HEK293T (cell line): ENCODE results near the gene FHIT.

Source experiments
- CTCF ChIA-PET: fragments of 350-600 bp; formaldehyde crosslinking; extraction: SDS; loops from one replicate; lab custom pipeline; 2021; ENCODE audit warnings: antibody characterized with exemption, inconsistent platforms; lab: Yijun Ruan, JAX
- POLR2A ChIA-PET: fragments of 350-600 bp; formaldehyde crosslinking; extraction: SDS; loops from one replicate; lab custom pipeline; 2020; ENCODE audit warnings: antibody characterized with exemption, inconsistent platforms; lab: Yijun Ruan, JAX
- DNase-seq: peaks from one replicate; pipeline ENCODE4 v3.0.0; 2012; ENCODE audit warnings: mixed read lengths; ENCODE audit errors: extremely low spot score
- ARNT ChIP-seq: fragments of 450-650 bp; IDR thresholded peaks from 2 replicates; pipeline ENCODE4 v1.6.1; 2017; ENCODE audit warnings: mild to moderate bottlenecking
- BHLHE40 ChIP-seq: fragments of 450-650 bp; IDR thresholded peaks from 2 replicates; pipeline ENCODE4 v1.6.1; 2016; ENCODE audit warnings: mild to moderate bottlenecking, moderate library complexity, borderline replicate concordance
- CTBP1 ChIP-seq: fragments of 450-650 bp; IDR thresholded peaks from 2 replicates; pipeline ENCODE4 v1.6.1; 2016; ENCODE audit warnings: borderline replicate concordance
- ELF4 ChIP-seq: fragments of 450-650 bp; IDR thresholded peaks from 2 replicates; pipeline ENCODE4 v1.6.1; 2017; ENCODE audit warnings: antibody characterized with exemption
- FOXA1 ChIP-seq: fragments of 450-650 bp; IDR thresholded peaks from 2 replicates; pipeline ENCODE4 v1.6.1; 2016; ENCODE audit warnings: mild to moderate bottlenecking
- FOXK2 ChIP-seq: fragments of 450-650 bp; IDR thresholded peaks from 2 replicates; pipeline ENCODE4 v1.6.1; 2016; ENCODE audit warnings: mild to moderate bottlenecking
- FOXM1 ChIP-seq: fragments of 450-650 bp; IDR thresholded peaks from 2 replicates; pipeline ENCODE4 v1.6.1; 2017; ENCODE audit warnings: mild to moderate bottlenecking, borderline replicate concordance
- HDGF ChIP-seq: fragments of 450-650 bp; IDR thresholded peaks from 2 replicates; pipeline ENCODE4 v1.6.1; 2017; ENCODE audit warnings: antibody characterized with exemption, borderline replicate concordance
- L3MBTL2 ChIP-seq: fragments of 450-650 bp; conservative IDR thresholded peaks from 2 replicates; pipeline ENCODE4 v1.6.1; 2016; ENCODE audit warnings: mild to moderate bottlenecking
- LEF1 ChIP-seq: fragments of 450-650 bp; IDR thresholded peaks from 2 replicates; pipeline ENCODE4 v1.6.1; 2017; ENCODE audit warnings: mild to moderate bottlenecking, borderline replicate concordance
- NFRKB ChIP-seq: fragments of 450-650 bp; IDR thresholded peaks from 2 replicates; pipeline ENCODE4 v1.6.1; 2016; ENCODE audit warnings: mild to moderate bottlenecking, moderate library complexity
- SP1 ChIP-seq: fragments of 450-650 bp; IDR thresholded peaks from 2 replicates; pipeline ENCODE4 v1.6.1; 2017
- SUZ12 ChIP-seq: fragments of 450-650 bp; IDR thresholded peaks from 2 replicates; pipeline ENCODE4 v1.6.1; 2016; ENCODE audit warnings: mild to moderate bottlenecking
- TARDBP ChIP-seq: fragments of 450-650 bp; IDR thresholded peaks from 2 replicates; pipeline ENCODE4 v1.6.1; 2016
- ZNF384 ChIP-seq: fragments of 450-650 bp; IDR thresholded peaks from 2 replicates; pipeline ENCODE4 v1.6.1; 2016
- TF ChIP-seq, protein P1 (sequence below): fragments of 450-650 bp; IDR thresholded peaks from 2 replicates; pipeline ENCODE4 v1.6.1; 2016

FHIT gene

DNA sequence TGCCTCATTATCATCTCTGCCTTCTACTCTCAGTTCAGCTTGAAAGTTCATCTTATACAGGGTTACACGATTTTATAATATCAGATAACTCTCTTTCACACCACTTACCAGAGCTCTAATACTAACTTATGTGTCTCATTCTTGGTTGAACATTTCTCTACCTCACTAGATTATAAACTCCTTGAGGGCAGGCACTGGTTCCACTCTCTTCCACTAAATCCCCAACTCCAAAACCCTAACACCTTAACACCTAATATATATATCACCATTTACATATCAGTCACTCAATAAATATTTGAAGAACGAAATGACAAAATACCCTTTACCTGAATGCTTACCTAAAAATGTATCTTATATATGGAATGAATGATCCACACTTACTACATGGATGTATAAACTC, 977.2 kb downstream of the FHIT start:
- no peak for DNase-seq
- CTCF ChIA-PET: no interaction called here
- TF ChIP-seq TARDBP (no peak), CTBP1 (no peak), SUZ12 (no peak), FOXA1 (no peak), BHLHE40 (no peak), L3MBTL2 (no peak), NFRKB (no peak)
- POLR2A ChIA-PET: no interaction called here

DNA sequence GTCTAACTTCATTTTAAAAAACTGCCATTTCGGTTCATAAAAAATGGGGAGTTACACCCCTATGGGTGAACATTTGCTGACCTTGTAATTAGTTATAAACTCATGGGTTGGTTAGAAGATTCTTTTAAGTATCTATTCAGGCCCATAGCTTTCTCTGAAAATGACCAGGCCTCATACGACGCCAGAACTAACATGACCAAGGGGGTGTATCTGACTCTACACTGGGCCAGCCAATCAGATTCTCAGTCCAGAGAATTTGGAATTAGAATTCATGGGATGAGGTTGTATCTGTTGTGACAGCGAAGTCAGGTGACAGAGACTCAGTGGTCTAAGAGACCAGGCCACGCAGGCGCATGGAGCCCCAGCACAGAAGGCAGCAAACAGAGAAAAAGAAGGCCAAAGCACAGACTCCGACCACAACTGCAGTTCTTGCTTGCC, 981.4 kb downstream of the FHIT start:
- TF ChIP-seq LEF1 (no peak), FOXK2 (no peak), ARNT (no peak), FOXA1 (no peak), CTBP1 (no peak), SP1 (no peak), HDGF (no peak), ZNF384 (no peak), FOXM1 (no peak), L3MBTL2 (no peak), BHLHE40 (no peak), ELF4 (no peak), SUZ12 (no peak), TARDBP (no peak), NFRKB (no peak)
- TF ChIP-seq, protein P1, sequence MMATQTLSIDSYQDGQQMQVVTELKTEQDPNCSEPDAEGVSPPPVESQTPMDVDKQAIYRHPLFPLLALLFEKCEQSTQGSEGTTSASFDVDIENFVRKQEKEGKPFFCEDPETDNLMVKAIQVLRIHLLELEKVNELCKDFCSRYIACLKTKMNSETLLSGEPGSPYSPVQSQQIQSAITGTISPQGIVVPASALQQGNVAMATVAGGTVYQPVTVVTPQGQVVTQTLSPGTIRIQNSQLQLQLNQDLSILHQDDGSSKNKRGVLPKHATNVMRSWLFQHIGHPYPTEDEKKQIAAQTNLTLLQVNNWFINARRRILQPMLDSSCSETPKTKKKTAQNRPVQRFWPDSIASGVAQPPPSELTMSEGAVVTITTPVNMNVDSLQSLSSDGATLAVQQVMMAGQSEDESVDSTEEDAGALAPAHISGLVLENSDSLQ: no peak
- POLR2A ChIA-PET: no interaction called here
- CTCF ChIA-PET: no interaction called here

DNA sequence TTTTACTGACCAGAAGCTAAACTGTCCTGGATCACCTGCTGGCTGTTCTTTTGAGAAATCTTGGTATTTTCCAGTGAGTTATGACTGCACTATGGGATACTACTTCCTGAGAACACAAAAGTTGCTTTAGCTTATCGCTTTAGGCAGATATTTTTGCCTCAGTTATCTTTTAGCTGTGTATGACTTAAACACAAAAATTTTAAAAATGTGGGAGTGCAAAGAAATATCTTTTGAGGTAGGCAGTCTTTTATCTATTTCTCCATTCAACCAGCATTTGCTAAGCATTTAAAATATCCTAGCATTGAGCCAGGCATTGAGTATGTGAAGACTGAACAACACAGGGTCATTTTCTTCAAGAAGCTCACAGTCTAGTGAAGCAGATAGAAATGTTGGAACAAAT, 981.9 kb downstream of the FHIT start:
- TF ChIP-seq FOXK2 (no peak), CTBP1 (no peak), NFRKB (no peak), L3MBTL2 (no peak), BHLHE40 (no peak), SP1 (no peak), HDGF (no peak), ARNT (no peak), SUZ12 (no peak), ELF4 (no peak), TARDBP (no peak), LEF1 (no peak), ZNF384 (no peak), FOXA1 (no peak), FOXM1 (no peak)
- TF ChIP-seq, protein P1: no peak
- POLR2A ChIA-PET: no interaction called here
- no peak for DNase-seq
- CTCF ChIA-PET: no interaction called here

More for the DNA sequence above, 981.4 kb downstream of the FHIT start:
- DNase-seq: no peak

DNA sequence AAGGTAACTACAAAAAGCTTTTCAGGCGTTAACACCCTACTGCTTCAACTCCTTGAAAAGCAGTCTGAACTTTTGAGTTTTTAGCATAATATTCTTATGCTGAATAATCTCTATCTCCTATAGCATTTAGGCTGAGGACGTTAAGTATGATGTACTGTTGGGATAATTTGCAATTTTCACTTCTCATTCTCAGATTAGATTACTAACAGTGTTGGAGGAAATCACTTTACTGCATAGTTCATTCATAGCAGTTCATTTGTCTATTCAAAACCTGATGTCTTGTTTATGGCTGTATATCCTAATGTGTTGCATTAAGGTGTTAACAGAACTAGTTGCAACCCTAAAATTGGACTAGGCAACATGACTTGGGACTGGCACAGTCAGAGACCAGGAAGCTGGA, 983.1 kb downstream of the FHIT start:
- TF ChIP-seq L3MBTL2: no peak
- ChIA-PET CTCF (no interaction called here), POLR2A (no interaction called here)
- no peak for DNase-seq

DNA sequence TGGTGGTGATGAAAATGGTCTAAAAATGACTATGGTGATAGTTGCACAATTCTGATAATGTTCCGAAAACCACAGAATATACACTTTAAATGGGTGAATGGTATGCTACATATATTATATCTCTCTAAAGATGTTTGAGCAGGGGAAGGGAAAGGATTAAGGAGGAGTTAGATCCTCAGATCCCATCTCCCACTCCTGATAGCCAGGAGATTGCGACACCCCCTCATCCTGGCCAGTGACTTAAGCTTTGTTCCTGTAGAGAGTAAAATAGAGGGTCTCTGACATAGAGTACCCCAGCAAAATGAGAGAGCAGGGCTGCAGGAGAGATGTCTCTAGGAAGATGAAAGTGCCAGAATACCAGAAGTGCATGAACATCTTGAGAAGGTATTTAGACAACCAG, 984.8 kb downstream of the FHIT start:
- ChIA-PET POLR2A (no interaction called here), CTCF (no interaction called here)
- TF ChIP-seq NFRKB: no peak
- TF ChIP-seq FOXK2: no peak
- TF ChIP-seq FOXA1: no peak
- DNase-seq: no peak

DNA sequence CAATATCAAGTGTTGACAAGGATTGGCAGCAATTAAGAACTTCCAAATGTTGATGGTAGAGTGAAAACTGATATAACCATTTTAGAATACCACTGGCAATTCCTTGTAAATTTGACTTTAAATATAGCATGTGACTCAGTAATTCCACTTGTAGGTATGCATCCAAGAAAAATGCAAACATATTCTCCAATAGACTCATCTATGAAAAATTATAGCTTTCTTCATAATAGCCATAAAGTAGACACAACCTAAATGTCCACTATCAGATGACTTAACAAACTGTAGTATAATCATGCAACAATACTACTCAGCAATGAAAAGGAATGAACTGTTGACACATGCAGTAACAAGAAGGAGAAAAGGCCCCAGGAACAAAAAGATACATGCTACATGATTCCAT, 988.1 kb downstream of the FHIT start:
- TF ChIP-seq LEF1: no peak
- no peak for TF ChIP-seq ARNT
- no peak for TF ChIP-seq ZNF384
- TF ChIP-seq L3MBTL2: no peak
- no peak for TF ChIP-seq NFRKB
- DNase-seq: no peak
- ChIA-PET POLR2A (no interaction called here), CTCF (no interaction called here)

DNA sequence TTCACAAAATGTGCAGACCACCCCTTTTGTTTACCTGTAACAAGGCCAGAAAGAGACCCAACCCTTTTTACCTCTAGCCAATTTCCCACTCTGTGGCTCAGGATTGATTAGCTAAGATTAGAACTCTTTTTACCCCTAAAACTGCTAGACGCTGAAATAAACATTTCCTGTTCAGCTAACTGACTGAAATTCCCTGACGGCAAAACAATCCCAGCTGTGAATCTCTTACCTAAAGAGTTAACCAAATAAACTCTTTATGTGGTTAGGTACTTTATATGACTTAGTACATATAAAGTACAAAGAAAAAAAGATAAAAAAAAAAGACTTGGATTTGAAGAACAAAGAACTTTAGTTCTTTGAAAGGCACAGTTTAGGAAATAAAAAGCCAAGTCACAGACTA, 988.7 kb downstream of the FHIT start:
- ChIA-PET CTCF (no interaction called here), POLR2A (no interaction called here)
- no peak for DNase-seq
- no peak for TF ChIP-seq FOXA1
- no peak for TF ChIP-seq ZNF384
- TF ChIP-seq FOXM1: no peak
- no peak for TF ChIP-seq FOXK2
- TF ChIP-seq CTBP1: no peak
- no peak for TF ChIP-seq L3MBTL2
- no peak for TF ChIP-seq SUZ12
- TF ChIP-seq BHLHE40: no peak
